ENCODE data around the gene GIT1.

The GIT1 gene

GRCh38 chr17:29617481-29618271 lies 28.2 kb upstream of the GIT1 start:
- 13% methylated on average over 68 of the region's 68 CpGs for WGBS
- no peak overlapping the region for H3K27ac ChIP-seq (ENCODE audit: low read length, poor library complexity, severe bottlenecking)
- H2BK120ac ChIP-seq (ENCODE audit: low read depth, low read length), result no peak overlapping the region

GRCh38 chr17:29617125-29617480 lies 27.7 kb upstream of the GIT1 start:
- H4K8ac ChIP-seq (ENCODE audit: low read length), result no peak overlapping the region
- no peak overlapping the region for H4K91ac ChIP-seq (ENCODE audit: low read length)
- H3K14ac ChIP-seq (ENCODE audit: low read length in 2 of 2), result no peak overlapping the region
- no peak overlapping the region for H3K27ac ChIP-seq (ENCODE audit: low read length, poor library complexity, severe bottlenecking)
- 8% methylated on average over 11 of the region's 16 CpGs for WGBS
- H2BK120ac ChIP-seq (ENCODE audit: low read depth, low read length), result no peak overlapping the region
- H3K9me3 ChIP-seq (ENCODE audit: control insufficient read depth, low read length), result no peaks in the 10 kb centered on the region
- H3K79me1 ChIP-seq (replicated peaks; ENCODE audit: low read length, poor library complexity, severe bottlenecking), result no peaks in the 10 kb centered on the region
- H2AK5ac ChIP-seq (ENCODE audit: low read length, severe bottlenecking), result no peak overlapping the region
- peaks cover 0 to 15% of the 10 kb centered on the region in 2 experiments for H3K36me3 ChIP-seq (ENCODE audit: control insufficient read depth in 1 of 2, insufficient read depth in 2 of 2, low read depth in 1 of 2, low read length in 2 of 2)
- H3K4me2 ChIP-seq (ENCODE audit: low read length, poor library complexity, severe bottlenecking), result peak overlapping the region; percentile 70
- peaks cover 8 to 9% of the 10 kb centered on the region in 2 experiments for H3K27me3 ChIP-seq (ENCODE audit: control insufficient read depth in 1 of 2, insufficient read depth in 1 of 2, low read length in 2 of 2)
- no peak overlapping the region for H2BK15ac ChIP-seq (ENCODE audit: low read depth, poor library complexity, severe bottlenecking)
- H2BK5ac ChIP-seq (ENCODE audit: low read depth, low read length, poor library complexity, severe bottlenecking), result no peak overlapping the region
- peaks cover 63% of the 10 kb centered on the region for H3K4me1 ChIP-seq (ENCODE audit: control insufficient read depth, insufficient read depth, low read depth, low read length)
- peak overlapping the region; percentile 87 for H3K9ac ChIP-seq (ENCODE audit: low read length)
- peak; percentile 75 for DNase-seq
- peak overlapping the region in 1 of 2 experiments; percentile 56 for H3K18ac ChIP-seq (ENCODE audit: low read depth in 1 of 2, low read length in 2 of 2)
- peak overlapping the region in 1 of 2 experiments; percentile 47 for H3K4me3 ChIP-seq (ENCODE audit: insufficient read depth in 1 of 2, low read depth in 1 of 2, low read length in 2 of 2)
- H3K4ac ChIP-seq (ENCODE audit: low read depth in 1 of 2, low read length in 2 of 2), result no peak overlapping the region
- no peak overlapping the region for H2BK12ac ChIP-seq (ENCODE audit: low read length in 2 of 2)
- H3K23ac ChIP-seq (ENCODE audit: low read length in 2 of 2), result peak overlapping the region in 1 of 2 experiments; percentile 41
- H2AFZ ChIP-seq (ENCODE audit: low read depth, low read length), result no peak overlapping the region

More at GRCh38 chr17:29617481-29618271, 28.2 kb upstream of the GIT1 start:
- H2BK15ac ChIP-seq (ENCODE audit: low read depth, poor library complexity, severe bottlenecking), result peak overlapping the region; percentile 26
- H3K18ac ChIP-seq (ENCODE audit: low read depth in 1 of 2, low read length in 2 of 2), result peak overlapping the region; percentile 56 to 57
- H3K9ac ChIP-seq (ENCODE audit: low read length), result peak overlapping the region; percentile 87
- H4K91ac ChIP-seq (ENCODE audit: low read length), result no peak overlapping the region
- no peak overlapping the region for H2AK5ac ChIP-seq (ENCODE audit: low read length, severe bottlenecking)
- peak overlapping the region in 1 of 2 experiments; percentile 41 for H3K23ac ChIP-seq (ENCODE audit: low read length in 2 of 2)
- peak overlapping the region; percentile 70 for H3K4me2 ChIP-seq (ENCODE audit: low read length, poor library complexity, severe bottlenecking)
- DNase-seq, result peak; percentile 71
- H3K4ac ChIP-seq (ENCODE audit: low read depth in 1 of 2, low read length in 2 of 2), result peak overlapping the region in 1 of 2 experiments; percentile 27
- peaks cover 67% of the 10 kb centered on the region for H3K4me1 ChIP-seq (ENCODE audit: control insufficient read depth, insufficient read depth, low read depth, low read length)
- H2BK5ac ChIP-seq (ENCODE audit: low read depth, low read length, poor library complexity, severe bottlenecking), result no peak overlapping the region
- no peaks in the 10 kb centered on the region for H3K79me1 ChIP-seq (replicated peaks; ENCODE audit: low read length, poor library complexity, severe bottlenecking)
- peaks cover 8 to 9% of the 10 kb centered on the region in 2 experiments for H3K27me3 ChIP-seq (ENCODE audit: control insufficient read depth in 1 of 2, insufficient read depth in 1 of 2, low read length in 2 of 2)
- peak overlapping the region in 1 of 2 experiments; percentile 50 for H2BK12ac ChIP-seq (ENCODE audit: low read length in 2 of 2)
- peak overlapping the region; percentile 34 for H2AFZ ChIP-seq (ENCODE audit: low read depth, low read length)
- peak overlapping the region in 1 of 2 experiments; percentile 42 for H3K14ac ChIP-seq (ENCODE audit: low read length in 2 of 2)
- peak overlapping the region; percentile 76 for H4K8ac ChIP-seq (ENCODE audit: low read length)
- peak overlapping the region; percentile 35 to 47 for H3K4me3 ChIP-seq (ENCODE audit: insufficient read depth in 1 of 2, low read depth in 1 of 2, low read length in 2 of 2)
- peaks cover 0 to 11% of the 10 kb centered on the region in 2 experiments for H3K36me3 ChIP-seq (ENCODE audit: control insufficient read depth in 1 of 2, insufficient read depth in 2 of 2, low read depth in 1 of 2, low read length in 2 of 2)
- H3K9me3 ChIP-seq (ENCODE audit: control insufficient read depth, low read length), result no peaks in the 10 kb centered on the region

GRCh38 chr17:29616300-29617048 lies 27.0 kb upstream of the GIT1 start:
- H2BK15ac ChIP-seq (ENCODE audit: low read depth, poor library complexity, severe bottlenecking), result peak overlapping the region; percentile 12
- no peak overlapping the region for H2AK5ac ChIP-seq (ENCODE audit: low read length, severe bottlenecking)
- H2BK5ac ChIP-seq (ENCODE audit: low read depth, low read length, poor library complexity, severe bottlenecking), result no peak overlapping the region
- H4K8ac ChIP-seq (ENCODE audit: low read length), result peak overlapping the region; percentile 69
- no peak overlapping the region for H2AFZ ChIP-seq (ENCODE audit: low read depth, low read length)
- H3K36me3 ChIP-seq (ENCODE audit: control insufficient read depth in 1 of 2, insufficient read depth in 2 of 2, low read depth in 1 of 2, low read length in 2 of 2), result peaks cover 0 to 20% of the 10 kb centered on the region in 2 experiments
- H2BK120ac ChIP-seq (ENCODE audit: low read depth, low read length), result no peak overlapping the region
- H2BK12ac ChIP-seq (ENCODE audit: low read length in 2 of 2), result no peak overlapping the region
- H3K27ac ChIP-seq (ENCODE audit: low read length, poor library complexity, severe bottlenecking), result no peak overlapping the region
- H3K4me2 ChIP-seq (ENCODE audit: low read length, poor library complexity, severe bottlenecking), result peak overlapping the region; percentile 93
- H3K9ac ChIP-seq (ENCODE audit: low read length), result peak overlapping the region; percentile 48
- peak overlapping the region in 1 of 2 experiments; percentile 73 for H3K4me3 ChIP-seq (ENCODE audit: insufficient read depth in 1 of 2, low read depth in 1 of 2, low read length in 2 of 2)
- peaks cover 57% of the 10 kb centered on the region for H3K4me1 ChIP-seq (ENCODE audit: control insufficient read depth, insufficient read depth, low read depth, low read length)
- no peak overlapping the region for H4K91ac ChIP-seq (ENCODE audit: low read length)
- WGBS, result 39% methylated on average over 32 of the region's 32 CpGs
- no peak for DNase-seq
- H3K14ac ChIP-seq (ENCODE audit: low read length in 2 of 2), result no peak overlapping the region
- peaks cover 8 to 9% of the 10 kb centered on the region in 2 experiments for H3K27me3 ChIP-seq (ENCODE audit: control insufficient read depth in 1 of 2, insufficient read depth in 1 of 2, low read length in 2 of 2)
- peak overlapping the region in 1 of 2 experiments; percentile 77 for H3K18ac ChIP-seq (ENCODE audit: low read depth in 1 of 2, low read length in 2 of 2)
- H3K23ac ChIP-seq (ENCODE audit: low read length in 2 of 2), result no peak overlapping the region
- no peak overlapping the region for H3K4ac ChIP-seq (ENCODE audit: low read depth in 1 of 2, low read length in 2 of 2)
- H3K9me3 ChIP-seq (ENCODE audit: control insufficient read depth, low read length), result no peaks in the 10 kb centered on the region
- H3K79me1 ChIP-seq (replicated peaks; ENCODE audit: low read length, poor library complexity, severe bottlenecking), result no peaks in the 10 kb centered on the region
